ENCODE results near the gene GRID1.

DNA sequence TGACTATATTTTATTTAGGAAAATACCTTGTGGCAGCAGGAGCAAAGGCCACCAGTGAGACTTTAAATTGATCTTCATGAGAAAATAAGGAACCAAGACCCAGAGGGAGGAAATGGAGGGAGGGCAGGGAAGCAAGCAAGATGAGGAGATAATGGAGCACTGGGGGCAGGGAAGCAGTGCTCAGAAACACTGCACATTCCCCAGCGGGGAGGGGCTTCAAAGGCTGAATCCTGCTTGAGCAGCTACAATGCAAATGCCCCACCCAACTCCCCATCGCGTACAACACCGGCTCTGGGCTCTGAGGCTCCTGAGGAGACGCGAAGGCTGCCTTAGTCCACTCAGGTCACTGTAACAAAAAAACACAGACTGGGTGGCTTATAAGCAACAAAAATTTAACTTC, 503.8 kb downstream of the GRID1 start:
- TF ChIP-seq POLR2A (IDR thresholded peaks at IDR 0.05) (no peak), CTCF (IDR thresholded peaks at IDR 0.05) (no peak)
